ENCODE results near the gene RSPRY1. TPM values are rescaled to one million over a fixed set of nuclear protein-coding genes. Genes with fewer than 3 reads are reported as not detected.

The RSPRY1 gene
- polyA plus RNA-seq, 1 experiment = 63.8 TPM

GRCh38 chr16:57190136-57190535 is 4.0 kb downstream of the RSPRY1 start:
- peaks cover 4% of the 10 kb centered on the region; the same call in 1 of the 2 replicates for H3K9me3 ChIP-seq (ENCODE audit: control insufficient read depth, insufficient read depth, low read length)
- H3K27ac ChIP-seq (ENCODE audit: low read depth, low read length) = no peak overlapping the region
- H3K27me3 ChIP-seq (ENCODE audit: control insufficient read depth, insufficient read depth, low read length) = no peaks in the 10 kb centered on the region
- TF ChIP-seq CTCF (IDR thresholded peaks at IDR 0.05; ENCODE audit: low read depth, low read length) = no peak
- ChIA-PET POLR2A (no interaction called here), CTCF (interaction anchor here (0.5 to 0.6 kb wide), 2 partner anchors 67 to 127 kb away, joined by 3 read pairs; no protein-coding TSS in a partner anchor)
- DNase-seq (ENCODE audit: low read depth, low spot score) = no peak
- no peak overlapping the region for H3K4me3 ChIP-seq (ENCODE audit: low read depth, low read length)

GRCh38 chr16:57191056-57191571 is 5.0 kb downstream of the RSPRY1 start:
- Histone ChIP-seq H3K27ac (ENCODE audit: low read depth, low read length) (no peak overlapping the region), H3K9me3 (ENCODE audit: control insufficient read depth, insufficient read depth, low read length) (no peaks in the 10 kb centered on the region; the same call in 1 of the 2 replicates), H3K4me3 (ENCODE audit: low read depth, low read length) (no peak overlapping the region), H3K27me3 (ENCODE audit: control insufficient read depth, insufficient read depth, low read length) (no peaks in the 10 kb centered on the region)
- no peak for TF ChIP-seq CTCF (IDR thresholded peaks at IDR 0.05; ENCODE audit: low read depth, low read length)
- no peak for DNase-seq (ENCODE audit: low read depth, low spot score)
- CTCF ChIA-PET = interaction anchor here (0.6 to 1.2 kb wide), 2 partner anchors 66 to 107 kb away, joined by 3 read pairs; no protein-coding TSS in a partner anchor
- POLR2A ChIA-PET = no interaction called here

- POLR2A ChIA-PET = no interaction called here
- CTCF ChIA-PET = no interaction called here
- DNase-seq (ENCODE audit: low read depth, low spot score) = no peak
- Histone ChIP-seq H3K4me3 (ENCODE audit: low read depth, low read length) (no peak overlapping the region), H3K9me3 (ENCODE audit: control insufficient read depth, insufficient read depth, low read length) (no peaks in the 10 kb centered on the region), H3K27me3 (ENCODE audit: control insufficient read depth, insufficient read depth, low read length) (no peaks in the 10 kb centered on the region), H3K27ac (ENCODE audit: low read depth, low read length) (no peak overlapping the region)
- no peak for TF ChIP-seq CTCF (IDR thresholded peaks at IDR 0.05; ENCODE audit: low read depth, low read length)
Observed at GRCh38 chr16:57192146-57192545, 6.0 kb downstream of the RSPRY1 start.

- Histone ChIP-seq H3K27me3 (ENCODE audit: control insufficient read depth, insufficient read depth, low read length) (no peaks in the 10 kb centered on the region), H3K27ac (ENCODE audit: low read depth, low read length) (peak overlapping the region; percentile 87), H3K9me3 (ENCODE audit: control insufficient read depth, insufficient read depth, low read length) (no peaks in the 10 kb centered on the region), H3K4me3 (ENCODE audit: low read depth, low read length) (no peak overlapping the region)
- ChIA-PET POLR2A (interaction anchor here (0.8 kb wide), 1 partner anchor 240 kb away, joined by 4 read pairs; no protein-coding TSS in a partner anchor), CTCF (no interaction called here)
- no peak for DNase-seq (ENCODE audit: low read depth, low spot score)
- TF ChIP-seq CTCF (IDR thresholded peaks at IDR 0.05; ENCODE audit: low read depth, low read length) = no peak
Observed at GRCh38 chr16:57192720-57193486, 6.8 kb downstream of the RSPRY1 start.

- Histone ChIP-seq H3K4me3 (ENCODE audit: low read depth, low read length) (peak overlapping the region; percentile 11; the same call in 1 of the 2 replicates), H3K27ac (ENCODE audit: low read depth, low read length) (no peak overlapping the region), H3K9me3 (ENCODE audit: control insufficient read depth, insufficient read depth, low read length) (no peaks in the 10 kb centered on the region), H3K27me3 (ENCODE audit: control insufficient read depth, insufficient read depth, low read length) (no peaks in the 10 kb centered on the region)
- ChIA-PET CTCF (interaction anchor here (0.6 to 1.0 kb wide), 3 partner anchors 11 to 102 kb away, joined by 3 to 4 read pairs (median 3); partner anchors contain the start of gene CPNE2), POLR2A (interaction anchor here (1.2 kb wide), 2 partner anchors 9 to 51 kb away, joined by 5 to 17 read pairs; partner anchors contain the start of genes ARL2BP, PSME3IP1 and RSPRY1)
- peak; percentile 71 for DNase-seq (ENCODE audit: low read depth, low spot score)
- no peak for TF ChIP-seq CTCF (IDR thresholded peaks at IDR 0.05; ENCODE audit: low read depth, low read length)
Observed at GRCh38 chr16:57194512-57194911, 8.4 kb downstream of the RSPRY1 start.
